Adrenal gland (tissue), 5 donors: ENCODE data around the gene UBA6.

Experiments
- POLR2A ChIP-seq, 2 donors: fragments of 450-650 bp; IDR thresholded peaks; one replicate each; pipeline ENCODE4 v1.6.1; 2017; ENCODE audit warnings: antibody characterized with exemption in 2 of 2, mild to moderate bottlenecking in 2 of 2, moderate library complexity in 1 of 2
- TF ChIP-seq, protein P1 (sequence below), 6 experiments: fragments of 450-650 bp in 4 of 6; fragments of 200-600 bp in 2 of 6; sonication (generic) in 1 of 6; IDR thresholded peaks; 1 replicate in 5 of 6; 2 replicates in 1 of 6; pipeline versions ENCODE4 v1.5.1 to v1.8.0; 2016 to 2021; ENCODE audit warnings: antibody characterized with exemption in 6 of 6, mild to moderate bottlenecking in 2 of 6, moderate library complexity in 1 of 6
- donor health status: DM: no; HTN: no; CAD: no.

GRCh38 chr4:67712000-67712625, 11.2 kb upstream of the UBA6 start:
- TF ChIP-seq, protein P1, sequence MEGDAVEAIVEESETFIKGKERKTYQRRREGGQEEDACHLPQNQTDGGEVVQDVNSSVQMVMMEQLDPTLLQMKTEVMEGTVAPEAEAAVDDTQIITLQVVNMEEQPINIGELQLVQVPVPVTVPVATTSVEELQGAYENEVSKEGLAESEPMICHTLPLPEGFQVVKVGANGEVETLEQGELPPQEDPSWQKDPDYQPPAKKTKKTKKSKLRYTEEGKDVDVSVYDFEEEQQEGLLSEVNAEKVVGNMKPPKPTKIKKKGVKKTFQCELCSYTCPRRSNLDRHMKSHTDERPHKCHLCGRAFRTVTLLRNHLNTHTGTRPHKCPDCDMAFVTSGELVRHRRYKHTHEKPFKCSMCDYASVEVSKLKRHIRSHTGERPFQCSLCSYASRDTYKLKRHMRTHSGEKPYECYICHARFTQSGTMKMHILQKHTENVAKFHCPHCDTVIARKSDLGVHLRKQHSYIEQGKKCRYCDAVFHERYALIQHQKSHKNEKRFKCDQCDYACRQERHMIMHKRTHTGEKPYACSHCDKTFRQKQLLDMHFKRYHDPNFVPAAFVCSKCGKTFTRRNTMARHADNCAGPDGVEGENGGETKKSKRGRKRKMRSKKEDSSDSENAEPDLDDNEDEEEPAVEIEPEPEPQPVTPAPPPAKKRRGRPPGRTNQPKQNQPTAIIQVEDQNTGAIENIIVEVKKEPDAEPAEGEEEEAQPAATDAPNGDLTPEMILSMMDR (IDR thresholded peaks at IDR 0.05): no peak
- TF ChIP-seq POLR2A (IDR thresholded peaks at IDR 0.05): no peak
